ENCODE data around the gene ASAP3.

DNA sequence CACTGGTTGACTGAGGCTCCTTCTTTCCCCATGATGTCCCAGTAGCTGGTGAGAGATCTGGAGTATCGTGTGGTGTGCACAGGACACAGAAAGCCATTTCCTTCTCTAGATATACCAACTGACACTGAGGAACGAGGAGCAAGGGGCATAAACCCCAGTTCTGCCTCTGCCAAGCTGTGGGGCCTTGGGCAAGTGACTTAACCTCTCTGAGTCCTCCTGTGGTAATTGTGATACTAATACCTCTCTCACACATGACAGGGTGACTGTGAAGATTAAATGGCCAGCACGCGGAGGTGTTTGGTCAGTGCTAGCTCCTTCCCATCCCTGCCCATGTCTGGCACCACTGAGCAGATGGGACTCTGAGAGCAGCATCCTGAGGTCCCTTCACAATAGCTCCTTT, 33.1 kb downstream of the ASAP3 start:
- no peak for TF ChIP-seq SIN3B (IDR thresholded peaks at IDR 0.05; ENCODE audit: low read length)
- no peak for TF ChIP-seq NFE2L2 (IDR thresholded peaks at IDR 0.05; ENCODE audit: low read length)
- TF ChIP-seq NFE2L1 (CRISPR knock-in tag; IDR thresholded peaks at IDR 0.05; ENCODE audit: borderline replicate concordance) = no peak
- TF ChIP-seq ZNF780A (CRISPR knock-in tag; IDR thresholded peaks at IDR 0.05) = no peak
- TF ChIP-seq POLR2A (IDR thresholded peaks at IDR 0.05; ENCODE audit: insufficient read depth in 1 of 2, low read depth in 2 of 2, low read length in 2 of 2) = no peak
- TF ChIP-seq KDM1A (CRISPR knock-in tag; IDR thresholded peaks at IDR 0.05) = no peak
- TF ChIP-seq POLR2AphosphoS5 (IDR thresholded peaks at IDR 0.05; ENCODE audit: low read depth, low read length) = no peak
- TF ChIP-seq, protein P1, sequence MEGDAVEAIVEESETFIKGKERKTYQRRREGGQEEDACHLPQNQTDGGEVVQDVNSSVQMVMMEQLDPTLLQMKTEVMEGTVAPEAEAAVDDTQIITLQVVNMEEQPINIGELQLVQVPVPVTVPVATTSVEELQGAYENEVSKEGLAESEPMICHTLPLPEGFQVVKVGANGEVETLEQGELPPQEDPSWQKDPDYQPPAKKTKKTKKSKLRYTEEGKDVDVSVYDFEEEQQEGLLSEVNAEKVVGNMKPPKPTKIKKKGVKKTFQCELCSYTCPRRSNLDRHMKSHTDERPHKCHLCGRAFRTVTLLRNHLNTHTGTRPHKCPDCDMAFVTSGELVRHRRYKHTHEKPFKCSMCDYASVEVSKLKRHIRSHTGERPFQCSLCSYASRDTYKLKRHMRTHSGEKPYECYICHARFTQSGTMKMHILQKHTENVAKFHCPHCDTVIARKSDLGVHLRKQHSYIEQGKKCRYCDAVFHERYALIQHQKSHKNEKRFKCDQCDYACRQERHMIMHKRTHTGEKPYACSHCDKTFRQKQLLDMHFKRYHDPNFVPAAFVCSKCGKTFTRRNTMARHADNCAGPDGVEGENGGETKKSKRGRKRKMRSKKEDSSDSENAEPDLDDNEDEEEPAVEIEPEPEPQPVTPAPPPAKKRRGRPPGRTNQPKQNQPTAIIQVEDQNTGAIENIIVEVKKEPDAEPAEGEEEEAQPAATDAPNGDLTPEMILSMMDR (CRISPR knock-in tag; IDR thresholded peaks at IDR 0.05) = no peak
- TF ChIP-seq HCFC1 (IDR thresholded peaks at IDR 0.05; ENCODE audit: low read depth, low read length) = no peak
- TF ChIP-seq CREM (IDR thresholded peaks at IDR 0.05) = no peak
- no peak for TF ChIP-seq CREM (CRISPR knock-in tag; IDR thresholded peaks at IDR 0.05)
- TF ChIP-seq ZNF460 (CRISPR knock-in tag; IDR thresholded peaks at IDR 0.05; ENCODE audit: borderline replicate concordance) = no peak
- TF ChIP-seq, protein P2, sequence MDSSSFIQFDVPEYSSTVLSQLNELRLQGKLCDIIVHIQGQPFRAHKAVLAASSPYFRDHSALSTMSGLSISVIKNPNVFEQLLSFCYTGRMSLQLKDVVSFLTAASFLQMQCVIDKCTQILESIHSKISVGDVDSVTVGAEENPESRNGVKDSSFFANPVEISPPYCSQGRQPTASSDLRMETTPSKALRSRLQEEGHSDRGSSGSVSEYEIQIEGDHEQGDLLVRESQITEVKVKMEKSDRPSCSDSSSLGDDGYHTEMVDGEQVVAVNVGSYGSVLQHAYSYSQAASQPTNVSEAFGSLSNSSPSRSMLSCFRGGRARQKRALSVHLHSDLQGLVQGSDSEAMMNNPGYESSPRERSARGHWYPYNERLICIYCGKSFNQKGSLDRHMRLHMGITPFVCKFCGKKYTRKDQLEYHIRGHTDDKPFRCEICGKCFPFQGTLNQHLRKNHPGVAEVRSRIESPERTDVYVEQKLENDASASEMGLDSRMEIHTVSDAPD (CRISPR knock-in tag; IDR thresholded peaks at IDR 0.05) = no peak

Measured in HepG2 (cell line).